Activated T-cell treated with anti-CD3 and anti-CD28 coated beads for 24 hours (primary cell): ENCODE measurements around the gene FLAD1.
A peak's percentile ranks its signal among the peaks of the same experiment; 100 is the strongest.
"Not testable (repeated sequence)": the region's sequence is repeated elsewhere in the genome, so short reads cannot be mapped to it uniquely, and the experiment has no call there.

ENCODE experiments used
- DNase-seq: peaks from one replicate; pipeline ENCODE4 v3.0.0-alpha.2; 2020; ENCODE audit warnings: low read depth

FLAD1 gene

GRCh38 chr1:154969246-154969645, 13.9 kb upstream of the FLAD1 start:
- DNase-seq: no peak

GRCh38 chr1:154969860-154970452, 13.2 kb upstream of the FLAD1 start:
- DNase-seq: no peak

- DNase-seq: no peak
Observed at GRCh38 chr1:154970631-154971340, 12.4 kb upstream of the FLAD1 start, which contains the start of gene SHC1. SHC1 (minus strand) TSS chr1:154970747; CDS start chr1:154970526, 221 bp downstream.

- no peak for DNase-seq
Observed at GRCh38 chr1:154971341-154971998, 11.7 kb upstream of the FLAD1 start.

GRCh38 chr1:154972213-154972516, 11.0 kb upstream of the FLAD1 start:
- no peak for DNase-seq

- no peak for DNase-seq
Observed at GRCh38 chr1:154972517-154973343, 10.4 kb upstream of the FLAD1 start.

GRCh38 chr1:154973344-154974101, 9.6 kb upstream of the FLAD1 start:
- DNase-seq: peak; percentile 87

- peak; percentile 94 for DNase-seq
Observed at GRCh38 chr1:154974102-154974807, 8.9 kb upstream of the FLAD1 start, which contains the start of gene CKS1B. CKS1B (plus strand) TSS chr1:154974681; CDS start chr1:154974746, 65 bp downstream.

- DNase-seq: peak; percentile 93
Observed at GRCh38 chr1:154974808-154975408, 8.2 kb upstream of the FLAD1 start.

- peak; percentile 46 for DNase-seq
Observed at GRCh38 chr1:154975409-154976059, 7.6 kb upstream of the FLAD1 start.

- DNase-seq: not testable (repeated sequence)
Observed at GRCh38 chr1:154977762-154978161, 5.4 kb upstream of the FLAD1 start.

- no peak for DNase-seq
Observed at GRCh38 chr1:154978360-154978759, 4.8 kb upstream of the FLAD1 start.

- no peak for DNase-seq
Observed at GRCh38 chr1:154982341-154982740, 803 bp upstream of the FLAD1 start.

GRCh38 chr1:154983776-154984466, 777 bp downstream of the FLAD1 start:
- no peak for DNase-seq

GRCh38 chr1:154986736-154987135, 3.6 kb downstream of the FLAD1 start:
- not testable (repeated sequence) for DNase-seq

GRCh38 chr1:154987326-154987725, 4.2 kb downstream of the FLAD1 start:
- no peak for DNase-seq

GRCh38 chr1:154988058-154988954, 5.2 kb downstream of the FLAD1 start:
- no peak for DNase-seq

- no peak for DNase-seq
Observed at GRCh38 chr1:154989195-154989860, 6.2 kb downstream of the FLAD1 start.
